Measurements from ENCODE around the gene ADAMTS6. TPM values are rescaled to one million over a fixed set of nuclear protein-coding genes. Genes with fewer than 3 reads are reported as not detected.

Gene ADAMTS6
- total RNA-seq, 3 donors from 2014 or later, result 1.4 to 6.0 (median 3.9) TPM

- intact Hi-C loops (cut with DNase I; ENCODE audit: low total_unique reads), result no loop called here
These were observed 39.9 kb downstream of the ADAMTS6 start for GRCh38 chr5:65441800-65442199.

GRCh38 chr5:65440456-65440855, 41.3 kb downstream of the ADAMTS6 start:
- intact Hi-C loops (cut with DNase I; ENCODE audit: low total_unique reads), result no loop called here
- TF ChIP-seq POLR2A (IDR thresholded peaks at IDR 0.05) (no peak), CTCF (IDR thresholded peaks at IDR 0.05) (no peak), POLR2AphosphoS5 (IDR thresholded peaks at IDR 0.05) (no peak)
- H3K9me3 ChIP-seq, result no peaks in the 10 kb centered on the region
- H3K4me1 ChIP-seq, result no peaks in the 10 kb centered on the region
- no peaks in the 10 kb centered on the region for H3K36me3 ChIP-seq
- no peak for DNase-seq (ENCODE audit: low spot score in 2 of 2)
- no peak overlapping the region for H3K4me3 ChIP-seq
- H3K27me3 ChIP-seq, result no peaks in the 10 kb centered on the region
- H3K27ac ChIP-seq, result no peak overlapping the region

More at GRCh38 chr5:65441800-65442199, 39.9 kb downstream of the ADAMTS6 start:
- no peaks in the 10 kb centered on the region for H3K36me3 ChIP-seq
- H3K9me3 ChIP-seq, result no peaks in the 10 kb centered on the region
- DNase-seq (ENCODE audit: low spot score in 2 of 2), result no peak
- H3K4me3 ChIP-seq, result no peak overlapping the region
- TF ChIP-seq CTCF (IDR thresholded peaks at IDR 0.05) (no peak), POLR2AphosphoS5 (IDR thresholded peaks at IDR 0.05) (no peak), POLR2A (IDR thresholded peaks at IDR 0.05) (no peak)
- no peak overlapping the region for H3K27ac ChIP-seq
- H3K4me1 ChIP-seq, result no peaks in the 10 kb centered on the region
- no peaks in the 10 kb centered on the region for H3K27me3 ChIP-seq

- Histone ChIP-seq H3K36me3 (no peaks in the 10 kb centered on the region), H3K4me1 (no peaks in the 10 kb centered on the region), H3K4me3 (no peak overlapping the region), H3K9me3 (no peaks in the 10 kb centered on the region), H3K27ac (no peak overlapping the region), H3K27me3 (no peaks in the 10 kb centered on the region)
- no peak for TF ChIP-seq CTCF (IDR thresholded peaks at IDR 0.05)
- no peak for TF ChIP-seq POLR2A (IDR thresholded peaks at IDR 0.05)
- no peak for TF ChIP-seq POLR2AphosphoS5 (IDR thresholded peaks at IDR 0.05)
- intact Hi-C loops (cut with DNase I; ENCODE audit: low total_unique reads), result no loop called here
- DNase-seq (ENCODE audit: low spot score in 2 of 2), result no peak
These were observed 47.6 kb downstream of the ADAMTS6 start for GRCh38 chr5:65434122-65434521.

- Histone ChIP-seq H3K27ac (no peak overlapping the region), H3K36me3 (no peaks in the 10 kb centered on the region), H3K9me3 (peaks cover 0 to 6% of the 10 kb centered on the region in 2 donors), H3K4me3 (no peak overlapping the region), H3K4me1 (no peaks in the 10 kb centered on the region), H3K27me3 (no peaks in the 10 kb centered on the region)
- TF ChIP-seq CTCF (IDR thresholded peaks at IDR 0.05) (no peak), POLR2AphosphoS5 (IDR thresholded peaks at IDR 0.05) (no peak), POLR2A (IDR thresholded peaks at IDR 0.05) (no peak)
- DNase-seq (ENCODE audit: low spot score in 2 of 2), result no peak
- intact Hi-C loops (cut with DNase I; ENCODE audit: low total_unique reads), result no loop called here
These were observed 55.1 kb downstream of the ADAMTS6 start for GRCh38 chr5:65426656-65427055.

DNA sequence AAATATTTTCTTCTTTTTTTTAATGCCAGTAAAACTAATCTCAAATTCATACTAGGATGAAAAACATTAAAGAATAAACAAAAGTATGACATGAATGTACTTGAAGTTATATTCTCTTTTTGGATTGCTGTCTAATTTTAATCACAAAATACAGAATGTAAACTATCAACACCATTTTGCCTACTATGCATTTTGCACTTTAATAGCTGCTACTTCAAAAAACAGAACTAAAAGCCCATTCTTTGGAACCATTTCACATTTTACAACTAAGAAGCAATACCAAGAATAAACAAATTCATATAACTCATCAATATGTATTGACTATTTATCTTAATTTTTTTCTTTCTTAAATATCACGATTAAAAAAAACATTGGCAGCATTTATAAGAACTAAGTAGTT, 58.1 kb downstream of the ADAMTS6 start:
- DNase-seq (ENCODE audit: low spot score in 2 of 2), result no peak
- Histone ChIP-seq H3K36me3 (no peaks in the 10 kb centered on the region), H3K9me3 (peaks cover 0 to 16% of the 10 kb centered on the region in 2 donors), H3K4me3 (no peak overlapping the region), H3K27me3 (no peaks in the 10 kb centered on the region), H3K4me1 (no peaks in the 10 kb centered on the region), H3K27ac (no peak overlapping the region)
- no peak for TF ChIP-seq CTCF (IDR thresholded peaks at IDR 0.05)
- no peak for TF ChIP-seq POLR2AphosphoS5 (IDR thresholded peaks at IDR 0.05)
- TF ChIP-seq POLR2A (IDR thresholded peaks at IDR 0.05), result no peak
- intact Hi-C loops (cut with DNase I; ENCODE audit: low total_unique reads), result no loop called here
